Germinal center (tissue), 1 donor: Measurements from ENCODE around the gene KIRREL1.
"Not testable (repeated sequence)": the region's sequence is repeated elsewhere in the genome, so short reads cannot be mapped to it uniquely, and the experiment has no call there.

Source experiments
- DNase-seq: peaks from one replicate; pipeline ENCODE4 v3.0.0; 2012; ENCODE audit warnings: mixed read lengths, low spot score

KIRREL1 gene

GRCh38 chr1:158105352-158106095 is 112.1 kb downstream of the KIRREL1 start:
- DNase-seq: no peak

GRCh38 chr1:158107916-158108315 is 114.5 kb downstream of the KIRREL1 start:
- DNase-seq: no peak

GRCh38 chr1:158112994-158113758 is 119.7 kb downstream of the KIRREL1 start:
- DNase-seq: peak; percentile 78

GRCh38 chr1:158113759-158114127 is 120.3 kb downstream of the KIRREL1 start:
- no peak for DNase-seq

GRCh38 chr1:158115126-158115525 is 121.7 kb downstream of the KIRREL1 start:
- peak; percentile 45 for DNase-seq

GRCh38 chr1:158116311-158117167 is 123.1 kb downstream of the KIRREL1 start:
- no peak for DNase-seq

- peak; percentile 72 for DNase-seq
Observed at GRCh38 chr1:158117854-158118704, 124.6 kb downstream of the KIRREL1 start.

GRCh38 chr1:158118713-158119402 is 125.4 kb downstream of the KIRREL1 start:
- DNase-seq: no peak

GRCh38 chr1:158119976-158120653 is 126.7 kb downstream of the KIRREL1 start:
- DNase-seq: no peak

GRCh38 chr1:158121604-158122254 is 128.3 kb downstream of the KIRREL1 start:
- DNase-seq: peak; percentile 65

GRCh38 chr1:158122833-158123388 is 129.5 kb downstream of the KIRREL1 start:
- no peak for DNase-seq

GRCh38 chr1:158124034-158124433 is 130.6 kb downstream of the KIRREL1 start:
- DNase-seq: no peak

- DNase-seq: peak; percentile 83
Observed at GRCh38 chr1:158124999-158125398, 131.6 kb downstream of the KIRREL1 start.

- no peak for DNase-seq
Observed at GRCh38 chr1:158126425-158126824, 133.0 kb downstream of the KIRREL1 start.

GRCh38 chr1:158128531-158128930 is 135.1 kb downstream of the KIRREL1 start:
- DNase-seq: not testable (repeated sequence)

- DNase-seq: no peak
Observed at GRCh38 chr1:158131217-158131616, 137.8 kb downstream of the KIRREL1 start.

GRCh38 chr1:158140764-158141192 is 147.3 kb downstream of the KIRREL1 start:
- DNase-seq: no peak

- DNase-seq: no peak
Observed at GRCh38 chr1:158145173-158145719, 151.8 kb downstream of the KIRREL1 start.

GRCh38 chr1:158146165-158146564 is 152.7 kb downstream of the KIRREL1 start:
- no peak for DNase-seq
